A549 (cell line): Measurements from ENCODE around the gene PARP12. TPM values are rescaled to one million over a fixed set of nuclear protein-coding genes. Genes with fewer than 3 reads are reported as not detected.

ENCODE experiments used
- ATAC-seq, 2 experiments: fragments of 200-7000 bp in 1 of 2; fragments of >200 bp in 1 of 2; cut with Nextera tagmentation in 1 of 2; cut with Tn5 transposase in 1 of 2; 3 replicates each; pipeline versions ENCODE4 v1.8.0 to v1.9.1; 2018 to 2020; ENCODE audit warnings: mild to moderate bottlenecking in 1 of 2, moderate library complexity in 1 of 2
- CTCF ChIA-PET: fragments of 300-600 bp; sonication (Branson Sonifier 250); formaldehyde crosslinking; extraction: SDS; loops from one replicate; lab custom pipeline; 2021; ENCODE audit warnings: antibody characterized with exemption, inconsistent platforms; lab: Yijun Ruan, JAX
- POLR2A ChIA-PET: fragments of 350-600 bp; formaldehyde crosslinking; extraction: SDS; loops from one replicate; lab custom pipeline; 2021; ENCODE audit warnings: antibody characterized with exemption, inconsistent platforms; lab: Yijun Ruan, JAX
- DNase-seq, 2 experiments: peaks; one replicate each; pipeline versions ENCODE4 v3.0.0 to v3.0.0-alpha.2; 2011 to 2016; ENCODE audit warnings: low read depth in 1 of 2, low spot score in 1 of 2
- FAIRE-seq: peaks from 2 replicates; lab custom pipeline; 2011; peaks lifted over from hg19 to GRCh38; lab: Jason Lieb, UNC
- H3K27ac ChIP-seq, 2 experiments: fragments of >200 bp; sonication (Bioruptor Twin); formaldehyde crosslinking; 3 replicates each; pipeline ENCODE4 v1.5.1; 2016 to 2017
- H3K4me1 ChIP-seq: fragments of >200 bp; sonication (Bioruptor Twin); formaldehyde crosslinking; 3 replicates; pipeline ENCODE4 v1.6.1; 2016
- H3K4me2 ChIP-seq: fragments of >200 bp; sonication (Bioruptor Twin); formaldehyde crosslinking; 3 replicates; pipeline ENCODE4 v1.6.1; 2016
- H3K4me3 ChIP-seq: fragments of >200 bp; sonication (Bioruptor Twin); formaldehyde crosslinking; 3 replicates; pipeline ENCODE4 v1.5.1; 2016
- H3K9me3 ChIP-seq: fragments of >200 bp; sonication (Bioruptor Twin); formaldehyde crosslinking; 3 replicates; pipeline ENCODE4 v1.6.1; 2016
- BCL3 ChIP-seq: fragments of >200 bp; sonication (Bioruptor Twin); formaldehyde crosslinking; IDR thresholded peaks from 3 replicates; pipeline ENCODE4 v1.6.1; 2016
- CBX8 ChIP-seq: fragments of 200-600 bp; sonication (generic); IDR thresholded peaks from 2 replicates; pipeline ENCODE4 v1.6.1; 2016
- CEBPB ChIP-seq, 2 experiments: fragments of >200 bp in 1 of 2; sonication (Bioruptor Twin) in 1 of 2; formaldehyde crosslinking in 1 of 2; IDR thresholded peaks; 2 replicates each; pipeline ENCODE4 v1.6.1; 2012 to 2016
- CHD4 ChIP-seq: fragments of 200-600 bp; sonication (generic); IDR thresholded peaks from 2 replicates; pipeline ENCODE4 v1.6.1; 2016; ENCODE audit warnings: antibody characterized with exemption, mild to moderate bottlenecking, borderline replicate concordance
- EHMT2 ChIP-seq: fragments of 200-600 bp; sonication (generic); IDR thresholded peaks from 2 replicates; pipeline ENCODE4 v1.6.1; 2016; ENCODE audit warnings: antibody characterized with exemption, low read depth, mild to moderate bottlenecking, moderate library complexity
- ELK1 ChIP-seq: fragments of 150-350 bp; IDR thresholded peaks from 2 replicates; pipeline ENCODE4 v1.6.1; 2014; ENCODE audit warnings: low read depth, mild to moderate bottlenecking, low read length
- EP300 ChIP-seq, 2 experiments: fragments of >200 bp; sonication (Bioruptor Twin); formaldehyde crosslinking; IDR thresholded peaks; 2 replicates in 1 of 2; 3 replicates in 1 of 2; pipeline ENCODE4 v1.6.1; 2016 to 2017
- FOXS1 ChIP-seq: fragments of 250-450 bp; sonication (Bioruptor Pico); IDR thresholded peaks from 2 replicates; pipeline ENCODE4 v1.5.0; 2020; ENCODE audit warnings: mild to moderate bottlenecking, moderate library complexity
- GATA3 ChIP-seq: IDR thresholded peaks from 2 replicates; pipeline ENCODE4 v1.6.1; 2012; ENCODE audit warnings: borderline replicate concordance
- HDAC2 ChIP-seq: fragments of 200-600 bp; sonication (generic); IDR thresholded peaks from 2 replicates; pipeline ENCODE4 v1.6.1; 2016
- HOXA7 ChIP-seq: fragments of 250-450 bp; sonication (Bioruptor Pico); IDR thresholded peaks from 2 replicates; pipeline ENCODE4 v1.5.0; 2020; ENCODE audit warnings: mild to moderate bottlenecking, moderate library complexity
- JUNB ChIP-seq: fragments of >200 bp; sonication (Bioruptor Twin); formaldehyde crosslinking; IDR thresholded peaks from 2 replicates; pipeline ENCODE4 v1.6.1; 2016
- KDM5A ChIP-seq: fragments of 200-600 bp; sonication (generic); IDR thresholded peaks from 2 replicates; pipeline ENCODE4 v1.6.1; 2016; ENCODE audit warnings: antibody characterized with exemption, mild to moderate bottlenecking
- MAFK ChIP-seq: fragments of 450-650 bp; IDR thresholded peaks from 2 replicates; pipeline ENCODE4 v1.6.1; 2014; ENCODE audit not compliant: partially characterized antibody
- MYC ChIP-seq: IDR thresholded peaks from 2 replicates; pipeline ENCODE4 v1.6.1; 2012; ENCODE audit warnings: mild to moderate bottlenecking, inconsistent platforms, low read length, improper control_type of control experiment, borderline replicate concordance
- PHF8 ChIP-seq: fragments of 200-600 bp; sonication (generic); IDR thresholded peaks from 2 replicates; pipeline ENCODE4 v1.6.1; 2016; ENCODE audit warnings: low read depth, mild to moderate bottlenecking, antibody characterized with exemption, moderate library complexity, borderline replicate concordance
- POLR2A ChIP-seq: IDR thresholded peaks from 2 replicates; pipeline ENCODE4 v1.6.1; 2012; ENCODE audit warnings: mild to moderate bottlenecking, low read length
- POLR2AphosphoS2 ChIP-seq: conservative IDR thresholded peaks from 2 replicates; pipeline ENCODE4 v1.6.1; 2012; ENCODE audit warnings: low read length, improper control_type of control experiment, inconsistent platforms
- RAD21 ChIP-seq, 2 experiments: fragments of >200 bp in 1 of 2; sonication (Bioruptor Twin) in 1 of 2; formaldehyde crosslinking in 1 of 2; IDR thresholded peaks in 1 of 2; conservative IDR thresholded peaks in 1 of 2; 2 replicates in 1 of 2; 3 replicates in 1 of 2; pipeline ENCODE4 v1.6.1; 2012 to 2018; ENCODE audit warnings: inconsistent platforms in 1 of 2
- RNF2 ChIP-seq: fragments of 200-600 bp; sonication (generic); IDR thresholded peaks from 2 replicates; pipeline ENCODE4 v1.6.1; 2016; ENCODE audit warnings: low read depth, mild to moderate bottlenecking, antibody characterized with exemption, moderate library complexity, borderline replicate concordance
- SREBF2 ChIP-seq: fragments of 450-650 bp; IDR thresholded peaks from 2 replicates; pipeline ENCODE4 v1.6.1; 2014; ENCODE audit warnings: mild to moderate bottlenecking, moderate library complexity
- TP53 ChIP-seq: fragments of 250-450 bp; sonication (Bioruptor Pico); IDR thresholded peaks from 2 replicates; pipeline ENCODE4 v1.5.0; 2021; ENCODE audit warnings: mild to moderate bottlenecking, moderate library complexity
- ZC3H11A ChIP-seq: fragments of 450-650 bp; IDR thresholded peaks from 2 replicates; pipeline ENCODE4 v1.6.1; 2014; ENCODE audit warnings: antibody characterized with exemption, mild to moderate bottlenecking
- ZFP36 ChIP-seq: fragments of 450-650 bp; IDR thresholded peaks from 2 replicates; pipeline ENCODE4 v1.6.1; 2014; ENCODE audit warnings: borderline replicate concordance; ENCODE audit not compliant: partially characterized antibody
- ZSCAN20 ChIP-seq: fragments of 250-450 bp; sonication (Bioruptor Pico); IDR thresholded peaks from 2 replicates; pipeline ENCODE4 v1.8.0; 2022; ENCODE audit warnings: mild to moderate bottlenecking, moderate library complexity
- WGBS: methylation state at CpG from one replicate; pipeline ENCODE4 v1.1.6; 2017; ENCODE audit errors: missing lambda C conversion rate; 5-methylcytosine and 5-hydroxymethylcytosine counted together
- polyA plus RNA-seq, 4 experiments: library from polyadenylated mRNA; depleted of rRNA in 3 of 4; stranded (reverse); fragments of >200 nt; fragmentation: RNase III in 1 of 4; extraction: RNeasy Plus Mini Kit Qiagen cat#74134 plus additional on column Dnase treatment in 1 of 4; gene quantifications; 2 replicates in 3 of 4; 3 replicates in 1 of 4; pipeline ENCODE4 v1.2.3, GENCODE V29; 2011 to 2017
- TF ChIP-seq, protein P1 (sequence below): fragments of 200-600 bp; sonication (generic); IDR thresholded peaks from 2 replicates; pipeline ENCODE4 v1.6.1; 2016; ENCODE audit warnings: antibody characterized with exemption, mild to moderate bottlenecking, moderate library complexity
- TF ChIP-seq, protein P2 (sequence below): fragments of >200 bp; sonication (Bioruptor Twin); formaldehyde crosslinking; IDR thresholded peaks from 2 replicates; pipeline ENCODE4 v1.6.1; 2016

PARP12 gene
- polyA plus RNA-seq, 2 of the 4 experiments (the other 2 are of a cell fraction): 10.0 to 16.0 TPM

DNA sequence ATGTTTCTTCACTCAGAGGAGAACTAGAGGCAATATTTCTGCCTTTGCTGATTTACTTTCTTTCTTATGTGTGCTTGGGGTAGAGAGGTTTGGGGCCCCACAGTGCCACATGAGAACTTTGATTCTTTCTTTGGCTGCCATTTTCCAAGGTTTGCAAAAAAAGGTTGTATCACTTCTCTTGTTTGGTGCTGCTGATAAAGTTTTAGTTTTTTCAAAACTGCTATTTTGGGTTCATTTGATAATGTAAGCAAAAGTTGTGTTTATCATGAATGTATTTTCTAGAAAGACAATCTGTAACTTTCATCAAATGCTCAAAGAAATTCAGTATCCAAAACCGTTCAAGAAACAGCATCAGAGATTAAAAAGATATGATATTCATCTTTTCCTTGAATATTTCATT, 30.6 kb upstream of the PARP12 start:
- FAIRE-seq: no peak
- no peak for ATAC-seq
- H3K4me2 ChIP-seq: no peak overlapping the region
- H3K27ac ChIP-seq: no peak overlapping the region
- WGBS: 70% methylated on average over 1 of the region's 1 CpG
- H3K4me3 ChIP-seq: no peak overlapping the region
- no peak for DNase-seq
- H3K9me3 ChIP-seq: no peaks in the 10 kb centered on the region
- POLR2A ChIA-PET: no interaction called here
- H3K4me1 ChIP-seq: no peaks in the 10 kb centered on the region
- CTCF ChIA-PET: no interaction called here
- TF ChIP-seq RNF2 (no peak), POLR2A (no peak), JUNB (no peak), MAFK (no peak)
- TF ChIP-seq, protein P1, sequence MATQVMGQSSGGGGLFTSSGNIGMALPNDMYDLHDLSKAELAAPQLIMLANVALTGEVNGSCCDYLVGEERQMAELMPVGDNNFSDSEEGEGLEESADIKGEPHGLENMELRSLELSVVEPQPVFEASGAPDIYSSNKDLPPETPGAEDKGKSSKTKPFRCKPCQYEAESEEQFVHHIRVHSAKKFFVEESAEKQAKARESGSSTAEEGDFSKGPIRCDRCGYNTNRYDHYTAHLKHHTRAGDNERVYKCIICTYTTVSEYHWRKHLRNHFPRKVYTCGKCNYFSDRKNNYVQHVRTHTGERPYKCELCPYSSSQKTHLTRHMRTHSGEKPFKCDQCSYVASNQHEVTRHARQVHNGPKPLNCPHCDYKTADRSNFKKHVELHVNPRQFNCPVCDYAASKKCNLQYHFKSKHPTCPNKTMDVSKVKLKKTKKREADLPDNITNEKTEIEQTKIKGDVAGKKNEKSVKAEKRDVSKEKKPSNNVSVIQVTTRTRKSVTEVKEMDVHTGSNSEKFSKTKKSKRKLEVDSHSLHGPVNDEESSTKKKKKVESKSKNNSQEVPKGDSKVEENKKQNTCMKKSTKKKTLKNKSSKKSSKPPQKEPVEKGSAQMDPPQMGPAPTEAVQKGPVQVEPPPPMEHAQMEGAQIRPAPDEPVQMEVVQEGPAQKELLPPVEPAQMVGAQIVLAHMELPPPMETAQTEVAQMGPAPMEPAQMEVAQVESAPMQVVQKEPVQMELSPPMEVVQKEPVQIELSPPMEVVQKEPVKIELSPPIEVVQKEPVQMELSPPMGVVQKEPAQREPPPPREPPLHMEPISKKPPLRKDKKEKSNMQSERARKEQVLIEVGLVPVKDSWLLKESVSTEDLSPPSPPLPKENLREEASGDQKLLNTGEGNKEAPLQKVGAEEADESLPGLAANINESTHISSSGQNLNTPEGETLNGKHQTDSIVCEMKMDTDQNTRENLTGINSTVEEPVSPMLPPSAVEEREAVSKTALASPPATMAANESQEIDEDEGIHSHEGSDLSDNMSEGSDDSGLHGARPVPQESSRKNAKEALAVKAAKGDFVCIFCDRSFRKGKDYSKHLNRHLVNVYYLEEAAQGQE: no peak

- TF ChIP-seq EP300 (IDR thresholded peaks at IDR 0.05): no peak
- no peak for TF ChIP-seq BCL3
- no peak for TF ChIP-seq HDAC2
- TF ChIP-seq ZFP36: no peak
- TF ChIP-seq GATA3: no peak
- no peak for TF ChIP-seq SREBF2
- no peak for TF ChIP-seq EHMT2
- no peak for TF ChIP-seq ELK1
- CTCF ChIA-PET: interaction anchor here (0.5 to 2.8 kb wide), 2 partner anchors 77 to 241 kb away, joined by 3 to 15 read pairs; no protein-coding TSS in a partner anchor
- ATAC-seq (no peak), DNase-seq (no peak), FAIRE-seq (no peak)
- no peaks in the 10 kb centered on the region for H3K9me3 ChIP-seq
- no peak overlapping the region for H3K4me2 ChIP-seq
- no peak overlapping the region for H3K4me3 ChIP-seq
- H3K4me1 ChIP-seq: no peaks in the 10 kb centered on the region
- 90% methylated on average over 2 of the region's 2 CpGs for WGBS
- POLR2A ChIA-PET: no interaction called here
- H3K27ac ChIP-seq: no peak overlapping the region
Observed at GRCh38 chr7:140085447-140085846, 22.7 kb upstream of the PARP12 start.

- no peak overlapping the region for H3K4me3 ChIP-seq
- no peak for DNase-seq
- H3K9me3 ChIP-seq: no peaks in the 10 kb centered on the region
- no peak overlapping the region for H3K4me2 ChIP-seq
- CTCF ChIA-PET: interaction anchor here (0.5 to 2.8 kb wide), 2 partner anchors 77 to 241 kb away, joined by 3 to 15 read pairs; no protein-coding TSS in a partner anchor
- TF ChIP-seq, protein P2, sequence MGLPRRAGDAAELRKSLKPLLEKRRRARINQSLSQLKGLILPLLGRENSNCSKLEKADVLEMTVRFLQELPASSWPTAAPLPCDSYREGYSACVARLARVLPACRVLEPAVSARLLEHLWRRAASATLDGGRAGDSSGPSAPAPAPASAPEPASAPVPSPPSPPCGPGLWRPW: no peak
- TF ChIP-seq PHF8: no peak
- TF ChIP-seq CHD4: no peak
- TF ChIP-seq CBX8: no peak
- TF ChIP-seq HOXA7 (CRISPR knock-in tag): no peak
- no peak for TF ChIP-seq CEBPB (IDR thresholded peaks at IDR 0.05)
- TF ChIP-seq GATA3: no peak
- no peak for TF ChIP-seq MYC
- no peak for TF ChIP-seq RNF2
- no peak for TF ChIP-seq TP53 (CRISPR knock-in tag)
- TF ChIP-seq FOXS1 (CRISPR knock-in tag): no peak
- no peak for TF ChIP-seq ZSCAN20
- TF ChIP-seq JUNB: no peak
- no peak for TF ChIP-seq POLR2AphosphoS2
- no peak for TF ChIP-seq ZC3H11A
- TF ChIP-seq RAD21 (conservative IDR thresholded peaks at IDR 0.05 in 1 of 2, IDR thresholded peaks at IDR 0.05 in 1 of 2): no peak
- TF ChIP-seq MAFK: no peak
- no peak for TF ChIP-seq KDM5A
- TF ChIP-seq, all 56 proteins: peak for 0
- 86% methylated on average over 8 of the region's 8 CpGs for WGBS
- POLR2A ChIA-PET: no interaction called here
- ATAC-seq (no peak), FAIRE-seq (no peak)
- Histone ChIP-seq H3K4me1 (no peaks in the 10 kb centered on the region), H3K27ac (no peak overlapping the region)
Observed at GRCh38 chr7:140084972-140085371, 22.2 kb upstream of the PARP12 start.
